Epithelial cell of esophagus (primary cell): ENCODE data around the gene PMP22.
"Not testable (repeated sequence)": the region's sequence is repeated elsewhere in the genome, so short reads cannot be mapped to it uniquely, and the experiment has no call there.

Source experiments
- DNase-seq: peaks from one replicate; pipeline ENCODE4 v3.0.0; 2010; ENCODE audit warnings: low read depth
- H3K4me3 ChIP-seq: 2 replicates; pipeline ENCODE4 v1.5.1; 2011; ENCODE audit warnings: mild to moderate bottlenecking, low read length, control low read depth
- TF ChIP-seq, protein P1 (sequence below): IDR thresholded peaks from 2 replicates; pipeline ENCODE4 v1.5.1; 2011; ENCODE audit warnings: low read depth, mild to moderate bottlenecking, low read length, control low read depth, inconsistent platforms; ENCODE audit not compliant: insufficient read depth; ENCODE audit errors: missing control alignments

The PMP22 gene

DNA sequence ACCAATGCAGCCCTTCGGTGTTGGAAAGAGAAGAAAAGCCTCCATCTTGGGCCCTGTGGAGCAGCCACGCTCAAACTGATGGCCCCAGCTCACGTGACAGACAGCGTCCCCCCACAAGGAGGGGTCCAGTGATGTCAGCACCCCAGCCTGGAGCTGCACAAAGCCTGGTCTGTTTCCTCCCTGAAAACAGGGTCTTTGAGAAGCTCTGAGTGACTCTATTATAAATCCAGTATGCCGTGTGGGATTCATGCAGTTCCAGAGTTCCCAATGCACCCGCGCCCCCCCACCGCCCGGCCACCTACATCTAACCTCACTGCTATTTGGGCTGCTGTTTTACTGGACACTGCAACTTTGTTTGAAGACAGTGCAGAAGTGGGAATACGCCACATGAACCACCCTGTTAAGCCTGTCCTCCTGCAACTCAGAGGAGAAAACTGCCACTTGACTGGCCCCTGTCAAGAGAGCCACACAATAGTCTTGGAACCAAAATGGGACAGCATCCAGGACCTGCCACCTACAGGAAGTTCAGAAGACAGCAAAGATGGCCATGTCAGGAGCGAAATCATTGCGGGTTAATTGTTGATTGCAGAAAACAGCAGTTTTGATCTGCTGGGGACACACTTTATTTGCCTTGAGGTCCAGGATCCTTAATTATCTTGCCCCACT lies 33.1 kb downstream of the PMP22 start:
- TF ChIP-seq, protein P1, sequence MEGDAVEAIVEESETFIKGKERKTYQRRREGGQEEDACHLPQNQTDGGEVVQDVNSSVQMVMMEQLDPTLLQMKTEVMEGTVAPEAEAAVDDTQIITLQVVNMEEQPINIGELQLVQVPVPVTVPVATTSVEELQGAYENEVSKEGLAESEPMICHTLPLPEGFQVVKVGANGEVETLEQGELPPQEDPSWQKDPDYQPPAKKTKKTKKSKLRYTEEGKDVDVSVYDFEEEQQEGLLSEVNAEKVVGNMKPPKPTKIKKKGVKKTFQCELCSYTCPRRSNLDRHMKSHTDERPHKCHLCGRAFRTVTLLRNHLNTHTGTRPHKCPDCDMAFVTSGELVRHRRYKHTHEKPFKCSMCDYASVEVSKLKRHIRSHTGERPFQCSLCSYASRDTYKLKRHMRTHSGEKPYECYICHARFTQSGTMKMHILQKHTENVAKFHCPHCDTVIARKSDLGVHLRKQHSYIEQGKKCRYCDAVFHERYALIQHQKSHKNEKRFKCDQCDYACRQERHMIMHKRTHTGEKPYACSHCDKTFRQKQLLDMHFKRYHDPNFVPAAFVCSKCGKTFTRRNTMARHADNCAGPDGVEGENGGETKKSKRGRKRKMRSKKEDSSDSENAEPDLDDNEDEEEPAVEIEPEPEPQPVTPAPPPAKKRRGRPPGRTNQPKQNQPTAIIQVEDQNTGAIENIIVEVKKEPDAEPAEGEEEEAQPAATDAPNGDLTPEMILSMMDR = no peak
- no peak overlapping the region for H3K4me3 ChIP-seq
- DNase-seq = no peak

DNA sequence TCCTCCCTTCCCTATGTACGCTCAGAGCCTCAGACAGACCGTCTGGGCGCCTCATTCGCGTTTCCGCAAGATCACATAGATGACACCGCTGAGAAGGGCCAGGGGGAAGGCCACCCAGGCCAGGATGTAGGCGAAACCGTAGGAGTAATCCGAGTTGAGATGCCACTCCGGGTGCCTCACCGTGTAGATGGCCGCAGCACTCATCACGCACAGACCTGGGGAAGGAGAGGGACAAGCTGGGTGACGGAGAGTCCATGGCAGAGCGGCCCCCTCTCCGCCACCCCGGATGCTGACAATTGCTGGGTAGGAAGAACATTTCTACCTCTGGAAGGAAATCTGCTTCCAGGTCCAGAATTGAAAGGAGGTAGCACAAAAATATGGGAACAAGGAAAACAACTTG lies 34.3 kb downstream of the PMP22 start:
- H3K4me3 ChIP-seq = no peak overlapping the region
- DNase-seq = no peak
- TF ChIP-seq, protein P1 = no peak

DNA sequence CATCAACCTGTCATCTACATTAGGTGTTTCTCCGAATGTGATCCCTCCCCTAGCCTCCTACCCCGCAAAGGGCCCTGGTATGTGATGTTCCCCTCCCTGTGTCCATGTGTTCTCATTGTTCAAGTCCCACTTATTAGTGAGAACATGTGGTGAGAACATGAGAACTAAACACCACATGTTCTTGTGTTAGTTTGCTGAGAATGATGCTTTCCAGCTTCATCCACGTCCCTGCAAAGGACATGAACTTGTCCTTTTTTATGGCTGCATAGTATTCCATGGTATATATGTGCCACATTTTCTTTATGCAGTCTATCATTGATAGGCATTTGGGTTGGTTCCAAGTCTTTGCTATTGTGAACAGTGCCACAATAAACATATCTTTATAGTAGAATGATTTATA lies 43.3 kb downstream of the PMP22 start:
- not testable (repeated sequence) for H3K4me3 ChIP-seq, DNase-seq

DNA sequence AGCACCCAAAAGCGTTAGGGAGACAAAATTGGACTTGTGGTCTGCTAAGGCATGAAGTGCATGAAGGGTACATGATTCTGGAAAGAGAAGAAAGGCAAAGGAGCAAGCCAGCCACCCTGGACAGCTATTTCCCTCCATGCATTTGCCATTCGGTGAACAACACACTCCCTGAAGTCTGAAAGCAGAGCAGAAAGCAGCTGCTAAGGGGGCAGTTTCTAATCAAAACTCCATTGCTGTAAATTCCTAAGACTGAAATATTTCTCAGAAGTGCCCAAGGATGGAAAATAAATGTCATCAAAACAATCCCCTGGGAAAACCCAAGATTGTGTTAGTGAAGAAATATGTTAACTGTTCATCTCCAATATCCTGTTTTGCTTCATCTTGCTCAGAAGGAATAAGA lies 44.3 kb downstream of the PMP22 start:
- TF ChIP-seq, protein P1 = no peak
- DNase-seq = no peak
- no peak overlapping the region for H3K4me3 ChIP-seq

DNA sequence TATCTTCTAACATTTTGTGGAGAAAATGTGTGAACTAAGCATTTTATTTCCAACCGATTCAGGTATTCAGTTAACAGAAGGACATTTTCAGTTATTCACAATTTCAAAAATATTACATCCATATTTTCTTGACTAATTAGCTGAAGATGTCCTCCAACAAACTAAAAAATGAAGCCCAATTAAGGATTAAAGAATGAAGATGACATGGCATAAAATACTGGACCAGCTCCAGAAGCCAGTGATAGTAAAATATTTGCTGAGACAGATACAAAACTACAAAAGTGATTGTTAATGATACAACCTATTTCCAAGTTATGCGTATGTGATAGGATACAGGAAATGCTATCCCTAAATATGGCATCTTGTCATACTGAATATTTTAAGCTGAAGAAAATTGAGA lies 48.6 kb downstream of the PMP22 start:
- TF ChIP-seq, protein P1 = no peak
- no peak overlapping the region for H3K4me3 ChIP-seq
- DNase-seq = no peak

GRCh38 chr17:15213381-15214087 lies 51.6 kb downstream of the PMP22 start:
- TF ChIP-seq, protein P1 = peak; percentile 13
- peak; percentile 28 for DNase-seq

GRCh38 chr17:15210247-15210646 lies 54.9 kb downstream of the PMP22 start:
- TF ChIP-seq, protein P1 = no peak
- no peak for DNase-seq
- no peak overlapping the region for H3K4me3 ChIP-seq

More at GRCh38 chr17:15213381-15214087, 51.6 kb downstream of the PMP22 start:
- H3K4me3 ChIP-seq = no peak overlapping the region

DNA sequence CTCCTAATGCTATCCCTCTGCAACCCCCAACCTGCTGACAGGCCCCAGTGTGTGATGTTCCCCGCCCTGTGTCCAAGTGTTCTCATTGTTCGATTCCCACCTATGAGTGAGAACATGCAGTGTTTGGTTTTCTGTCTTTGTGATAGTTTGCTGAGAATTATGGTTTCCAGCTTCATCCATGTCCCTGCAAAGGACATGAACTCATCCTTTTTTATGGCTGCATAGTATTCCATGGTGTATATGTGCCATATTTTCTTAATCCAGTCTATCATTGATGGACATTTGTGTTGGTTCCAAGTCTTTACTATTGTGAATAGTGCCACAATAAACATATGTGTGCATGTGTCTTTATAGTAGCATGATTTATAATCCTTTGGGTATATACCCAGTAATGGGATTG lies 62.1 kb downstream of the PMP22 start:
- H3K4me3 ChIP-seq, DNase-seq: not testable (repeated sequence)

DNA sequence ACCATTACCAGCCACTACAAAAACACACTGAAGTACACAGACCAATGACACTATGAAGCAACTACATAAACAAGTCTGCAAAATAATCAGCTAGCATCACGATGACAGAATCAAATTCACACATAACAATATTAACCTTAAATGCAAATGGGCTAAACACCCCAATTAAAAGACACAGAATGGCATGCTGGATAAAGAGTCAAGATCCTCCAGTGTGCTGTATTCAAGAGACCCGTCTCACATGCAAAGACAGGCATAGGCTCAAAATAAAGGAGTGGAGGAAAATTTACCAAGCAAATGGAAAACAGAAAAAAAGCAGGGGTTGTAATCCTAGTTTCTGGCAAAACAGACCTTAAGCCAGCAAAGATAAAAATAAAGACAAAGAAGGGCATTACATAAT lies 64.6 kb downstream of the PMP22 start:
- DNase-seq, H3K4me3 ChIP-seq: not testable (repeated sequence)
